NCI-H82 treated with DMSO at 0.1 percent for 48 hours (cell line): ENCODE measurements around the gene RPS21.

Source experiments
- DNase-seq: peaks from one replicate; lab custom pipeline; 2025; ENCODE audit not compliant: unreplicated experiment; lab: John Stamatoyannopoulos, UW

The RPS21 gene

GRCh38 chr20:62377064-62377461 lies 9.8 kb upstream of the RPS21 start:
- DNase-seq: no peak

GRCh38 chr20:62377615-62378178 lies 9.2 kb upstream of the RPS21 start:
- no peak for DNase-seq

GRCh38 chr20:62378215-62378614 lies 8.7 kb upstream of the RPS21 start:
- no peak for DNase-seq

DNA sequence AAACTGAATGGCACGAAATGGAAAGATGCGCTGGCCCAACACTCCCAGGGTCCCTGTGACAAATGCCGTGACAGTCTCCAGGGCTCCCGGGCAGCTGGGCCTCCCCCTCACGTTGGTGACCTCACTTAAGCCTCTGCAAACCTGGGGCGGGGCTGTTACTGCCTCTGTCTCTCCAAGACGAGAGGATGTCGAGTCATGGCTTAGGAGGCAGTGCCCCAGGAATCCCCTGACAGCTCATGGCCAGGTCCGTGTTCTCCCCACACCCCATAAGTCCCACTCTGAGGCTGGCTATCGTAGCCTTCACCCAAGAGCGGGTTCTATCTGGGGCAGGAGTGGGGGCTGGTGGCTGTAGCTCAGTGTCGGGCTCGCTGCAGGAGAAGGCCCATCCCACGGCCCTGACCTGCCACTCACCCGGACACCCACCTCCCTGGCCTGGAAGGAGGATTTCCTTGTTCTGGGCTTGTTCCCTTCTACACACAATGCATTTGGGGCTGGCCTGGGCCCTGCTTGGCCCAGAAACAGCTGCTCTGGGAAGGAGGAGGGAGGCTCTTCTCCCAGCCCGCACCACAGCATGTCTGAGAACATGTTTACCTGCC lies 5.6 kb upstream of the RPS21 start:
- no peak for DNase-seq

DNA sequence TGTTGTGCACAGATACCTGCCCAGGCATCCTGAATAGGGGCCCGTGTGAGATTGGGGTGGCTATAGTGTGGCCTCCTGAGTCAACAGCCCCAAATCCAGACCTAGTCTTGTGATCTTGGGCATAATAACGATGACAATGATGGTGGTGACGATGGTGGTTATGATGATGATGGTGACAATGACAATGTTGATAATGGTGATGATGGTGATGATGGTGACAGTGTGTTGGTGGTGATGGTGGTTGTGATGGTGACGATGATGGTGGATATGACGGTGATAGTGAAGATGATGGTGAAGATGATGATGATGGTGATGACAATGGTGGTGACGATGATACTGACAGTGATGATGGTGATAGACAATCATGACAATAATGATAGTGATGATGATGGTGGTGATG lies 5.1 kb upstream of the RPS21 start:
- no peak for DNase-seq

DNA sequence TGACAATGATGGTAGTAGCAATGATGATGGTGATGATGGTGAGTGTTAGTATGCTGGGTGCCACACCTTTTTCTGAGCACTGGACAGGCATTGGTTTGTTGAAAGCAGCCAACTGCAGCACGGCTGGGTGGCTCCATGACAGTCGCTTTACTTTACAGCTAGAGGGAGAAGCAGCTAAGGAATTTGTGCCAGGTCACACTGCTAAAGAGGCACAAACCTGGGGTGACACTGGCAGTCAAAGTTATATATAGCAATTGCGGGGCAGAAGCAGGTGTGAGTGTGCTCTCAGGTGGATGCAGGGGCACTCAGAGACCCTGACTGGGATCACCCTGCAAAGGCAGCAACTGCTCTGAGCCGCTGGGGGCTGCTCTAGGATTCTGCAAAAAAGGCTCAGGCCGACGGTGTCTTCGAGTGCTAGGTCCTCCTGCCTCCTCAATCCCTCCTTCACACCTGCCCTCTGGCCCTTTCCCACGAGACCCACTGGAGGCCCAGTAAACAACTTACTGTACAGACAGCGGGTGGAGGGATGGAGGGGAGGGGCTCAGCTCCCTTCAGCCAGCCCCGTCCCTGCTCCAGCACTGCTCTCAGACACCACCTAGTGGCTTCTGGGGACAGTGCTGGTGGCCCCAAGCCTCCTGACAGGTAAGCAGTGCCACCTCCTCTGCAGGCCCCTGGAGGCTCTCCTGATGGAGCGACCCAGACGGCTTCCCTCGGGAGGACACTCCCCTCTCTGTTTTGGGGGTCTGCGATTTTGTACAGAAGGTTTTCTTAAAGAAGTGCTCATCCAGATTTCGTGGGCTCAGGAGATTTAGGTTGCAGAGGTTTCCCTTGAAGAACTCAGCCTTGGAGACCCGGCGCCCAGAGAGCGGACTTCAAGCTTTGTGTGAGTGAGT lies 4.4 kb upstream of the RPS21 start:
- peak; percentile 61 for DNase-seq

GRCh38 chr20:62387219-62387913 lies 463 bp downstream of the RPS21 start:
- no peak for DNase-seq

DNA sequence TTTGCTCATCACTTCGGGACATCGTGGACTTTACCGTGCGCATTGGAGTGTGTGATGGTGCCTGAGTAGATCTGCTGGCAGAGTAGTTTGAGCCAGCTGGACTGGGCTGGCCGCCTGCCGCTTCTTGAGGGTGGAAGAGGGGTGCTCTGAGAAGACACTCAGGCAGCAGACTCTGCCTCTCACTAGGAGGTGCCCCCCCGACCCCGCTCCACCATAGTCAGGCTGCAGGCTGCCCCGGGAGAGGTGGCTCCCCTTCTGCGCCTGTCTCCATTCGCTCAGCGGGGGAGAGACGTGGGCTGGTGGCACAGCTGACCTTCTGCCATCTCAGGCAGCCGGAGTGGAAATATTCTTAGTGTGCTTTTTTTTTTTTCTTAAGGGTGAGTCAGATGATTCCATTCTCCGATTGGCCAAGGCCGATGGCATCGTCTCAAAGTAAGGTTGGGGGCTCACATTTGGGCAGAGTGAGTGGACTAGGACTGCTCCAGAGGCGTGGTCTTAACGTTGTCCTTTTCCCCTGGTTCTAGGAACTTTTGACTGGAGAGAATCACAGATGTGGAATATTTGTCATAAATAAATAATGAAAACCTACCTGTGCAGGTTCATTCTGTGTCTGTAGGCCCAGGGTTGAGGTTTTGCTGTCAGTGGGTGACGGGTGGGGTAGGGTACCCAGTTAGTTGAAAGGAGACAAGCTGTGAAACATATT lies 1.2 kb downstream of the RPS21 start:
- DNase-seq: no peak

DNA sequence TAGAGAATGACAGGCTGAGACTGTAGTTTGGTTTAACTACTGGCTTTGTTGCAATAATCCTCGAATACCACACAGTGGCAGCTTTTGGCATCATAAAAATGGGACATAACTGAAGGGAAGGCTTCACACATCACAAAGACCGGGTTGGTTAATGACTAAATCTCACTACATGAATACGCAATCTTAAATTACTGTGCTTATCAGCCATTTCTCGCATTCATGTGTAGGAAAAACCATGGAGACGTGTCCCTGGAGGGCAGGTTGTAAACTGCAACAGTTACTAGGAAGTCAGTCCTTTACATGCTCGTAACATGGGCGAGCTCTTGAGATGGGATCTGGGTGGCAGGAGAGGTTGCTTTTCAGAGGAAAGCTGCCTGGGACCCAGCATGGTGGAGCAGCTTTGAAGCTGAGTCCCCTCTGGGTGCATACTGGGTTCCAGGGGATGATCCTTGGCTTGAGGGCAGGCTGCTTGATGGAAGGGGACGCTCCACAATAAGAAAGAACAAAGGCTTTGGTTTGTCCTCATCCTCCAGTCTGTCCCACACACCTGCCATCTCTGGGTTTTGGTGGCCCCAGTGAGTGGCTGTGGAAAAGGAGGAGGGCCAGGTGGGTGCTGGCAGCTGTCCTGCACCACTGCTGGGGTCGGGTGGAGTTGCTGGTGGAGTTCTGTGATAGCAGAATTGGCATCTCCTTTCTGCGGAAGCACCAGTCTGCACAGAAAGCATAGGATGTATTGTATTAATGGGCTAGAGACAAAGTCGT lies 2.1 kb downstream of the RPS21 start:
- no peak for DNase-seq

DNA sequence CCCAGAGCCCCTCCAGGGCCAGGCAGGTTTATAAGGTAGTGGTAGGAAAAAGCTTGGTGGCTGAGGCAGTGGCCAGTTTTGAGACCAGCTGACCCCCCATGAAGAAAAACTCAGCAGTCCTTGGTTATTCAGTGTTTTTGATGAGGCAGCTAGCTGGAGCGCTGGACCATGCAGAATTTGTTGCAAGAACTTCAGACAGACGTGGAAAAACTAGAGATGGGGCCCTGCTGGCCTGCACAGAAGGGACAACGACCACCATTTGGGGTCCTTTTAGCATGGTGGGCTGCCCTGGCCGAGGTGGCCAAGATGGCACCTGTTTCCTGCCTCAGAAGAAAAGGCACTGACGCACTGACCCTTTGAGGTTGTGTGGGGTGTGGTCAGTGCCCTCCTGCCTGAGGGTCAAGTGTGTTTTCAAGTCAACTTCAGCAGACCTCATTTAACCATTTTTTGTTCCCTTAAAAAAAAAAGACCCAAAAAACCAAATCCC lies 2.7 kb downstream of the RPS21 start:
- DNase-seq: no peak

- DNase-seq: no peak
Observed at GRCh38 chr20:62390317-62391164, 3.6 kb downstream of the RPS21 start.

DNA sequence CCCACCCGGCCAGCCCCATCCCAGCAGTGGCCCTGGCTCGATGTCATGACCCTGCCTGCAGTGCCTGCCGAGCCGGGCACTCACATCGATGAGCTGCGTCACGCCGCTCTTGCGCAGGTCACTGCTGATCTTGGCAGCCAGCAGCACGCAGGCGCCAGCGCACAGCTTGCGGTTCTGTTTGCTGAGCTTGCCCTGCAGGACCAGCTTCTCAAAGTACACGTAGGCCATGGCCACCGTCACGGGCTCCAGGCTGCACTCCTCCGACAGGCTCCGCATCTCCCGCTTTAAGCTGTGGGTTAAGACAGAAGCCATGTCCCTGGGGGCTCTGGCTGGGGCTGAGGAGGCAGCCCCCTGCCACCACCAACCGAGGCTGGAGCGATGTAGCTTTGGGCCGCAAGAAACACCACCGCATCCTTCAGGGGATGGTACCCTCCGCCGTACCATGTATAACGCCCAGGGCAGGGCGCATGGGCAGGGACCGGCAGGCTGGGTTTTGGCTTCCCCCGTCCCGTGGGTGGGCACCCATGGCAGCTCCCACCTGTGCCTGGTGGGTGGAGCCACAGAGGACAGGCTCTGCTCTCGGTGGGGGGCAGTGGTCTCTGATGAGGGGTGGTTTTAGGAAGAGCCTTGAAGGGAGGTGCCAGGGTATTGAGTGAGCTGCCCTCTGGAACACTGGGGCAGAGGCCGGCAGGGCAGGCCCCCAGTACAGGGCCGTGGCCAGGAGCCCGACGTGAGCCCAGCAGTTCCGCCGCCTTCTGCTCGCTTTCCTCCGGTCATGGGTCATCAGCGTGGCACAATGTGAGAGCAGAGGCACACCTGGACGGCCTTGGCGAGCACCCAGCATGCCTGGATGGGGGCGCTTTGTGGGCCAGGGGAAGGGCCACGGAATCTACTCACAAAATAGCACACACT lies 4.5 kb downstream of the RPS21 start:
- no peak for DNase-seq

GRCh38 chr20:62392077-62392418 lies 5.1 kb downstream of the RPS21 start:
- DNase-seq: no peak

- no peak for DNase-seq
Observed at GRCh38 chr20:62392621-62393334, 5.9 kb downstream of the RPS21 start.

- no peak for DNase-seq
Observed at GRCh38 chr20:62393335-62393665, 6.4 kb downstream of the RPS21 start.

- no peak for DNase-seq
Observed at GRCh38 chr20:62393830-62394229, 6.9 kb downstream of the RPS21 start.

DNA sequence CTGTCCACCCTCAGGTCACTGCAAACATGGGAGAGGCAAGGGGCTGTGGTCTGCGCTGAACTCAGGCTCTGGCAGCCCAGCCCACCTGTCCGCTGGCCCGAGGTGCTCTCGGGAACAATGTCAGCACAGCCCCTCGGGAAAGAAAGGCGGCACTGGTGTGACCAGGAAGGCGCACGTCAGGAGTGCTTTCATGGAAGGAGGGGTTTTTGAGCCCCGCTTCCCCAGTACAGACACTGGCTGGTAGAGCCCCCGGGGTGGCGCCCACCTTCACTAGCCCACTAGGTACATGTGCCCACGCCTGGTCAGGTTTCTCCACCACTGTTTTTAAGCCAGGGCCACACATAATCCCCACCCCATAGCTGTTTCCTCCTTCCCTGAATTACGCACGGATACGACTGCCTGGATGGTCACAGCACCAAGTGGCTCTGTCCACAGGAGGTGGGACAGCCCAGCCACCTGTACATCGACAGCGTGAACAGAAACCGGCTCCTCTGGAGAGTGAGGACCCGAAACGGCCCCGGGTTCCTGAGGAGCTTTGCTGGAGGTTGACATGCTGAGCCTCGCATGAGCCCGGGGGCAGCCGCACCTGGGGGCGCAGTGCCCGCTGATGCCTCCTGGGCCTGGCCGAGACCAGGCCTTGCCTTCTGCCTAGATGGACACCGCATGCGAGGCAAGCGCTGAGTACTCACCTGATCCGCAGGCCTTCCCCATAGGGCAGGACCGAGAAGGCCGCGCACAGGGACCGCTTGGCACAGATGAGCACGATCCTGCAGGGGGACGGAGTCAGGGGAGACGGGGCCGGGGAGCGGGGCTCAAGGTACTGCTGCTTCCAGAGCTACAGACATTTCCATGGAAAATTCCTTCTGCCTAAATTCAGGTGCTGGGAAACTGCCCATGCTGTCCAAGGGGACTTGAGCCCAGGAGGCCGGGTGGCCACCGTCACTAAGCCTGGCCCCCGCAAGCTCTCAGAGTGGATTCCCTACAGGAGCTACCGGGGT lies 7.6 kb downstream of the RPS21 start:
- no peak for DNase-seq
